Measurements from ENCODE around the gene CPA1. TPM values are rescaled to one million over a fixed set of nuclear protein-coding genes. Genes with fewer than 3 reads are reported as not detected.
A peak's percentile ranks its signal among the peaks of the same experiment; 100 is the strongest.

Gene CPA1
- total and polyA plus RNA-seq, 2 of the 4 experiments (the other 2 are of a cell fraction) = not detected

- H3K27ac ChIP-seq (ENCODE audit: insufficient read depth, low read length) = no peak overlapping the region
- H3K9me1 ChIP-seq (ENCODE audit: insufficient read depth, low read length) = no peaks in the 10 kb centered on the region
- in situ Hi-C loops (cut with MboI; ENCODE audit: low sequenced_read_pairs) (no loop called here), dilution Hi-C loops (cut with HindIII; ENCODE audit: low sequenced_read_pairs, unreplicated experiment) (no loop called here), intact Hi-C loops (cut with micrococcal nuclease) (no loop called here)
- no peak overlapping the region for H3K4me3 ChIP-seq (ENCODE audit: insufficient read depth, low read depth, low read length)
- H3K14ac ChIP-seq (replicated peaks; ENCODE audit: low read depth, low read length) = 0 out of 2 replicates have a peak overlapping the region, but pooled peaks have one; percentile 37
- no peak for TF ChIP-seq RCOR1 (IDR thresholded peaks at IDR 0.05; ENCODE audit: insufficient replicate concordance, low read length)
- no peak for TF ChIP-seq CEBPB (IDR thresholded peaks at IDR 0.05; ENCODE audit: low read depth, low read length)
- TF ChIP-seq USF2 (IDR thresholded peaks at IDR 0.05; ENCODE audit: low read depth, low read length) = no peak
- no peak for TF ChIP-seq ELK1 (IDR thresholded peaks at IDR 0.05; ENCODE audit: borderline replicate concordance, low read depth, low read length)
- no peak for TF ChIP-seq RAD21 (IDR thresholded peaks at IDR 0.05; ENCODE audit: low read length)
- no peak for TF ChIP-seq BHLHE40 (IDR thresholded peaks at IDR 0.05; ENCODE audit: low read depth, low read length)
- no peak for TF ChIP-seq SMC3 (IDR thresholded peaks at IDR 0.05; ENCODE audit: low read depth, low read length)
- no peak for TF ChIP-seq NFE2L2 (IDR thresholded peaks at IDR 0.05; ENCODE audit: low read depth, low read length)
- no peak for TF ChIP-seq FOS (IDR thresholded peaks at IDR 0.05; ENCODE audit: low read depth, low read length)
- no peak for TF ChIP-seq MAFK (IDR thresholded peaks at IDR 0.05; ENCODE audit: low read depth, low read length)
- no peak for TF ChIP-seq POLR2A (IDR thresholded peaks at IDR 0.05; ENCODE audit: low read depth, low read length)
- no peak overlapping the region for H2AK5ac ChIP-seq (ENCODE audit: low read depth, low read length)
- no peak overlapping the region for H3K4me2 ChIP-seq (ENCODE audit: low read depth, low read length)
- no peak overlapping the region for H3K9ac ChIP-seq (ENCODE audit: low read depth, low read length)
- ATAC-seq (ENCODE audit: low read depth) (no peak), DNase-seq (no peak)
- H4K20me1 ChIP-seq (ENCODE audit: insufficient read depth, low read length) = no peaks in the 10 kb centered on the region
- CTCF ChIA-PET = no interaction called here
- H2BK120ac ChIP-seq (ENCODE audit: low read depth, low read length) = peak overlapping the region; percentile 18; the same call in 1 of the 2 replicates
- H3K36me3 ChIP-seq (ENCODE audit: control insufficient read depth, insufficient read depth, low read length) = no peaks in the 10 kb centered on the region
- H4K5ac ChIP-seq (ENCODE audit: low read depth, low read length) = no peak overlapping the region
- no peak overlapping the region for H3K56ac ChIP-seq (ENCODE audit: extremely low read depth, insufficient read depth, low read length)
- H3K79me1 ChIP-seq (ENCODE audit: low read depth in 1 of 2, low read length in 2 of 2) = no peaks in the 10 kb centered on the region
- H3K9me3 ChIP-seq (ENCODE audit: control insufficient read depth, insufficient read depth, low read length) = no peaks in the 10 kb centered on the region
- H2BK15ac ChIP-seq (ENCODE audit: low read depth, low read length) = no peak overlapping the region
- no peak overlapping the region for H4K91ac ChIP-seq (ENCODE audit: insufficient read depth, low read depth, low read length)
- WGBS, 2 experiments (ENCODE audit: extremely low coverage in 2 of 2, insufficient read length in 1 of 2) = no CpG with 5 or more reads among the region's 3 CpGs
- H3K18ac ChIP-seq (ENCODE audit: low read depth, low read length) = no peak overlapping the region
- no peak overlapping the region for H2AFZ ChIP-seq (replicated peaks; ENCODE audit: low read length, poor library complexity)
- H2BK20ac ChIP-seq (ENCODE audit: low read depth, low read length) = no peak overlapping the region
- no peaks in the 10 kb centered on the region for H3K27me3 ChIP-seq (ENCODE audit: control insufficient read depth, insufficient read depth, low read length)
- no peak overlapping the region for H2BK5ac ChIP-seq (ENCODE audit: low read depth, low read length, poor library complexity, severe bottlenecking)
- POLR2A ChIA-PET (ENCODE audit: unreplicated experiment) = no interaction called here
- H4K8ac ChIP-seq (ENCODE audit: low read depth in 2 of 2, low read length in 2 of 2) = no peak overlapping the region
- H2AK9ac ChIP-seq (replicated peaks; ENCODE audit: low read depth, low read length, poor library complexity) = no peak overlapping the region
- H3K4ac ChIP-seq (ENCODE audit: low read depth, low read length) = peak overlapping the region; percentile 71; the same call in 1 of the 2 replicates
- no peak overlapping the region for H3K23ac ChIP-seq (ENCODE audit: low read depth, low read length)
- peaks cover 7% of the 10 kb centered on the region for H3K4me1 ChIP-seq (ENCODE audit: control insufficient read depth, insufficient read depth, low read length)
- no TSS peak for BruUV-seq (replicated peaks)
Observed at GRCh38 chr7:130387306-130387627, 7.0 kb downstream of the CPA1 start.

Data from IMR-90 (cell line).